OCI-LY3 (cell line): ENCODE data around the gene REXO2.

Experiments
- H2AFZ ChIP-seq: fragments of 200-600, 300-600 bp; shearing (Covaris generic); 2 replicates; pipeline ENCODE4 v1.6.0; 2014; ENCODE audit warnings: antibody characterized with exemption, low read depth, low read length
- H3K27ac ChIP-seq: fragments of 200-600, 300-600 bp; sonication (generic); 2 replicates; pipeline ENCODE4 v1.5.1; 2014; ENCODE audit warnings: mild to moderate bottlenecking, low read length, moderate library complexity, mixed read lengths
- H3K27me3 ChIP-seq: fragments of 200-600, 300-600 bp; sonication (generic); 2 replicates; pipeline ENCODE4 v1.6.1; 2014; ENCODE audit warnings: low read depth, low read length, mixed read lengths
- H3K36me3 ChIP-seq: fragments of 200-600, 300-600 bp; sonication (generic); replicated peaks from 2 replicates; pipeline ENCODE3; 2014; ENCODE audit warnings: low read depth, low read length, mixed read lengths
- H3K4me1 ChIP-seq: fragments of 300-600, 200-600 bp; sonication (generic); 2 replicates; pipeline ENCODE4 v1.6.1; 2014; ENCODE audit warnings: low read length, mixed read lengths
- H3K4me2 ChIP-seq: fragments of 200-600, 300-600 bp; sonication (generic); 2 replicates; pipeline ENCODE4 v1.6.1; 2014; ENCODE audit warnings: low read length, mixed read lengths
- H3K4me3 ChIP-seq: fragments of 300-600, 200-600 bp; sonication (generic); 2 replicates; pipeline ENCODE4 v1.5.1; 2014; ENCODE audit warnings: antibody characterized with exemption, mild to moderate bottlenecking, low read length, moderate library complexity
- H3K79me2 ChIP-seq: fragments of 300-600, 200-600 bp; shearing (Covaris generic); 2 replicates; pipeline ENCODE4 v1.6.1; 2014; ENCODE audit warnings: mild to moderate bottlenecking, low read length, mixed read lengths
- H3K9ac ChIP-seq: fragments of 300-600, 200-600 bp; shearing (Covaris generic); 2 replicates; pipeline ENCODE4 v1.6.0; 2014; ENCODE audit warnings: mild to moderate bottlenecking, low read length, moderate library complexity
- H3K9me3 ChIP-seq: fragments of 200-600, 300-600 bp; shearing (Covaris generic); 2 replicates; pipeline ENCODE4 v1.6.1; 2014; ENCODE audit warnings: low read length, mixed read lengths; ENCODE audit not compliant: insufficient read depth
- H4K20me1 ChIP-seq: fragments of 200-600, 300-600 bp; sonication (generic); 2 replicates; pipeline ENCODE4 v1.6.1; 2016; ENCODE audit warnings: low read length, mixed read lengths; ENCODE audit not compliant: insufficient read depth
- CTCF ChIP-seq: fragments of 200-600, 300-600 bp; sonication (generic); IDR thresholded peaks from 2 replicates; pipeline ENCODE4 v1.5.1; 2014; ENCODE audit warnings: antibody characterized with exemption, low read length, low read depth
- EZH2phosphoT487 ChIP-seq: fragments of 200-600 bp; shearing (Covaris generic); IDR thresholded peaks from 2 replicates; pipeline ENCODE4 v1.6.1; 2018; ENCODE audit warnings: antibody characterized with exemption, mixed run types, low read depth

The REXO2 gene

GRCh38 chr11:114439229-114440120, at the start of gene REXO2:
Gene REXO2 (plus strand): TSS chr11:114439467. CDS start chr11:114439529, 62 bp downstream.
- H3K27ac ChIP-seq = no peak within 1 kb of the TSS
- H3K9ac ChIP-seq = peak within 1 kb of the TSS; percentile 85
- peak within 1 kb of the TSS; percentile 98 for H3K4me3 ChIP-seq
- H2AFZ ChIP-seq = peak within 1 kb of the TSS; percentile 97
- no peaks in the 10 kb centered on the region for H3K27me3 ChIP-seq
- H3K4me2 ChIP-seq = peak within 1 kb of the TSS; percentile 97
- no peak for TF ChIP-seq CTCF
- TF ChIP-seq EZH2phosphoT487 = no peak
- H3K4me1 ChIP-seq = peaks cover 10% of the 10 kb centered on the region
- no peaks in the 10 kb centered on the region for H4K20me1 ChIP-seq
- peaks cover 4% of the 10 kb centered on the region for H3K36me3 ChIP-seq
- H3K79me2 ChIP-seq = peaks cover 25% of the 10 kb centered on the region
- H3K9me3 ChIP-seq = no peaks in the 10 kb centered on the region

- H3K27me3 ChIP-seq = no peaks in the 10 kb centered on the region
- H4K20me1 ChIP-seq = no peaks in the 10 kb centered on the region
- H3K79me2 ChIP-seq = no peaks in the 10 kb centered on the region
- no peaks in the 10 kb centered on the region for H3K9me3 ChIP-seq
- no peak overlapping the region for H3K9ac ChIP-seq
- H3K36me3 ChIP-seq = no peaks in the 10 kb centered on the region
- H3K27ac ChIP-seq = no peak overlapping the region
- no peaks in the 10 kb centered on the region for H3K4me1 ChIP-seq
- no peak for TF ChIP-seq EZH2phosphoT487
- no peak for TF ChIP-seq CTCF
- no peak overlapping the region for H3K4me3 ChIP-seq
- H3K4me2 ChIP-seq = no peak overlapping the region
- H2AFZ ChIP-seq = no peak overlapping the region
These were observed 46.3 kb upstream of the REXO2 start for GRCh38 chr11:114392735-114393667.

DNA sequence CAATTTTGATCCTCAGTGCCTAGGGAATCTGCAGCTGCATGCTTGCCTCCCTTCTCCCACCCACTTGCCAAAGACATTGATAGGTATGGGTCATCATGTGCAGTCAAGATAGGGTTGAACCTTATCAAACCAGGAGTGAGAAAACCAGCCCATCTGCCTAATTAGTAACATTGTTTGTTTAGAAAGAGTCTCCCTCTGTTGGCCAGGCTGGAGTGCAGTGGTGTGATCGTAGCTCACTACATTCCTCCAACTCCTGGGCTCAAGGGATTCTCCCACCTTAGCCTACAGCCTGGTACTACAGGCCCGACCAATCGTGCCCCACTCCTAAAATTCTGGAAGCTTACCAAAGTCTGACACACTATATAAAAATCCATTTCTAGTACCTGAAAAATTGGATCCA, 43.5 kb upstream of the REXO2 start:
- Histone ChIP-seq H3K4me3 (no peak overlapping the region), H3K79me2 (peaks cover 22% of the 10 kb centered on the region), H3K9ac (no peak overlapping the region), H3K9me3 (no peaks in the 10 kb centered on the region), H3K27me3 (no peaks in the 10 kb centered on the region), H3K4me1 (peaks cover 8% of the 10 kb centered on the region), H3K27ac (no peak overlapping the region), H4K20me1 (no peaks in the 10 kb centered on the region), H2AFZ (no peak overlapping the region), H3K4me2 (no peak overlapping the region), H3K36me3 (peaks cover 4% of the 10 kb centered on the region)
- peak; percentile 50 for TF ChIP-seq CTCF
- no peak for TF ChIP-seq EZH2phosphoT487

DNA sequence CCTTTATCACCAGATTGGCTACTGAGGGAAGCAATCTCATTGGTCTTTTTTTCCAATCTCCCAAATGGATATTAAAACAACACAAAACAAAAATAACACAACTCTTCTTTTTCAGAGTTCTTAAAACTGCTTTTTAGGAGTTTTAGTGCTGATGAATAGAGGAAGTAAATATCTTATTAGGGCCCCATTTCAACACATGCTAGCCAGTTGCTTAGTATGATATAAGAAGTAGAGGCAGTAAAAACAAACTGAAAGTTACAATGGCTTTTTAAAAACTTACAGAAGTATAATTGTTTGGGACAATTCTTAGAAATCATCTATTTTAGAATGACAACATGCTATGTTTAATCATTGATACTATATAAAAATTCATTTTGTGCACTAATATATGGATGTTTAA, 42.4 kb upstream of the REXO2 start:
- Histone ChIP-seq H3K27me3 (no peaks in the 10 kb centered on the region), H3K27ac (no peak overlapping the region), H3K4me2 (no peak overlapping the region), H3K4me1 (peaks cover 13% of the 10 kb centered on the region), H3K9ac (no peak overlapping the region), H2AFZ (no peak overlapping the region), H4K20me1 (no peaks in the 10 kb centered on the region), H3K79me2 (peaks cover 34% of the 10 kb centered on the region), H3K4me3 (no peak overlapping the region), H3K9me3 (no peaks in the 10 kb centered on the region), H3K36me3 (peaks cover 4% of the 10 kb centered on the region)
- TF ChIP-seq EZH2phosphoT487 (no peak), CTCF (no peak)
